Urothelium cell line (cell line): ENCODE data around the gene CFAP68.
A peak's percentile ranks its signal among the peaks of the same experiment; 100 is the strongest.
"Not testable (repeated sequence)": the region's sequence is repeated elsewhere in the genome, so short reads cannot be mapped to it uniquely, and the experiment has no call there.

Source experiments
- DNase-seq: peaks from one replicate; pipeline ENCODE4 v3.0.0; 2011; ENCODE audit warnings: low spot score, mixed read lengths
- FAIRE-seq: peaks from 2 replicates; lab custom pipeline; 2011; peaks lifted over from hg19 to GRCh38; lab: Jason Lieb, UNC

The CFAP68 gene

DNA sequence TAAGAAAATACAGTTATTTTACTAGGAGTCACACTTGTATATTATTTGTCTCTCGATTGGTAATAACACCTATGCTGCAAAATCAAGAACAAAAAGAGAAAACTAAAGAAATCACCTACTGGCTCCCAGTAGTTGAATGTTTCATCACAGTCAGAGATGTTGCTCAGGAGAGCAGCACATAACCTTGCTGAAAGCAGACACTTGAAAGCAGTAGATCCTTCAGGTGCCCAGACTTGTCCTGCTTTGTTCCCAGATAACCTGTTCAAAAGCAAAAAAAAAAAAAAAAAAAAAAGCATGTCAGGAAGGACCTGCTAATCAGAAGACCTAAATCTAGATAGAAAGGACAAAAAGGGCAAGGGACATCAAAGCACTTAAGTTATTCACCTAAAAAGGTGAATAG lies 9.2 kb upstream of the CFAP68 start:
- FAIRE-seq (no peak), DNase-seq (no peak)

DNA sequence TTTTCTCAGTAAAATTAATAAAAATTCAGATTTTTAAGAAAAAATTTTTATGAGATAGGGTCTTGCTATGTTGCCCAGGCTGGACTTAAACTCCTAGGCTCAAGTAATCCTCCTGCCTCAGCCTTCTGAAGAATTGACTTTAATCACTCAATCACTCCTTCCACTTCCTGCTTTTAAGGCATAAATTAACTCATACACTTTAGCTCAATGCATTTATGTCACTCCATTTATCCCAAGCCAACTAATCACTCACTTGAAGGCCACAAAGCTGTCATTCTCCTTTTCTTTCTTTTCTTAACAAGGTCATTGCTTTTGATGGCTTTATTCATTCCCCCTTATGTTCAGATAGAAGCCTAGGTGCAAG lies 8.8 kb upstream of the CFAP68 start:
- DNase-seq (no peak), FAIRE-seq (no peak)

DNA sequence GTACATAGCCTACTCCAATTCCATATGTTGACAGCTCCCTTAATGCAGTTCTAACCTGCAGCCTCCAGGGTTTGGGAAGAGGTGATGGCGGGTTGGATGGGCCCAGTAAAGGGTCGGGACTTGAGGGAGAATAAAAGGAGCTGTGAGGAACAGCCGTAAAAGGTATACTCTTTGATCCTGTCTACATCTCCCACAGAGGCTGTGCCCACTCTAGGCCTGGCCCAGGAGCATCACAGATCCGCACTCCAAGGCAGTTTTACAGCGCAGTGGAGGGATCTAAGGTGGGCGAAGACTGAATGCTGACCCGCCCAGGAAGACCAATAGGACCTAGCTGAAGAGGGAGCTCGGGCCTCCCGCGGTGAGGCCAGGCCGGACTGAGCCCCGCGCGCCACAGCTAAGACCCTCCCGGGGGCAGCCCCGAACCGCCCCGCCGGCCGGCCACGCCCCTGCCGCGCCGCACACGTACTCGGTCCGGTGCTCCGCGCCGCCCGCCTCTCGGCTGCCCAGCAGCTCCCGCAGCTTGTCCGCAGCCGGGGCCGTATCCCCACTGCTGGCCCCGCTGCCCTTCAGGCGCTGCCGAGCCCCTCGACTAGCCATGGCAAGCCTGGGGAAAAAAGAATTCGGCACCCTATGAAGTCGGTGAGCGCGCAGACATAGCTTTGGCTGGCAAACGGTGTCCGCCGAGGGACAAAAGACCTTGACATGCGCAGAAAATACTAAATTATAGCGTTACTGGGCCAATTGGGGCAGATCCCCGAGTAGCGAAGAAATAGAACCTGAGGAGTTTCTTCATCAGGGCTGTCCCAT lies 8.3 kb upstream of the CFAP68 start, which contains the start of gene ALG9:
Gene ALG9 (minus strand): TSS at position 696 of the 807 bp plus-strand sequence. CDS start 99 bp downstream, at position 597.
- DNase-seq, result peak; percentile 89
- FAIRE-seq, result peak; percentile 81

DNA sequence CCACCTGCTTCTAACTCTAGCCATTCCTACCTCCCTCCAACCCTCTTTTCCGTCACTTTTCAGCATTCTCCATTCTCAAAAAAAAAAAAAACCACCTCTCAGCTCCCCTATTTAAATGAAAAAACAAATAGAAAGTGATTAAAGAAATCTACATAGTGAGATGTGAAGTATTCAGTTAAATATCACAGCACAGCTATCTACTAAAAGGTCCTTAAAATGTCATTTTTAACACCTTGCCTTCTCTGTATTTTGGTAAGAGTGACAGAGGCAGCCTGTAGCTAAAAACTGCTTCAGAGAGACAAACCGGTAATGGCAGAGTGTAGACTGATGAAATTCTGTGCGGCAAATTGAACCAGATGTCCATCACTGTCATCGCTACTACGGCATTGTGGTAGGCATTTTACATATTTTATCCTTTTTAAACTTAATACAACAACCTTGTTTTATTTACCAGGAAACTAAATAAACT lies 7.6 kb upstream of the CFAP68 start:
- FAIRE-seq (peak; percentile 35), DNase-seq (no peak)

DNA sequence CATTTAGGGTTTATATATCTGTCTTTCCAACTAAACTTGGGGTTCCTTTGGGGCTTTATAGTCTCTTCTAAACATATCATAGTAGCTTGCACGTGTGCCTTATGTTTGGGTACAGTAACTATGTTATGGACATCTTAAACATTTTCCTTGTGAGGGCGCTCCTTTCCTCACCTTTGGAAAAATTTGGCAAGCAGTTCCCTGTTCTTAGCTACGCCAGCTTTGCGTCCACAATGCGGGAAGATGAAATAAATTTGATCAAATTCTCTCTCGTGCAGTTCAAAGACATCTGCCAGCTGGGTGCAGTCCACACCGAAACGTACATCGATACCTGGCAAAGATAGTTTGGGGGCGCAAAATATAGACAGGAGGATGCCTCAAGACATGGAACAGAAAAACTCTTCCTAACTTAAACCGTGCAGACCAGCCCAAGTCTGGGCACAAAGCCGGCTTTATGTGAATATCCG lies 924 bp upstream of the CFAP68 start:
- FAIRE-seq, result no peak
- no peak for DNase-seq

DNA sequence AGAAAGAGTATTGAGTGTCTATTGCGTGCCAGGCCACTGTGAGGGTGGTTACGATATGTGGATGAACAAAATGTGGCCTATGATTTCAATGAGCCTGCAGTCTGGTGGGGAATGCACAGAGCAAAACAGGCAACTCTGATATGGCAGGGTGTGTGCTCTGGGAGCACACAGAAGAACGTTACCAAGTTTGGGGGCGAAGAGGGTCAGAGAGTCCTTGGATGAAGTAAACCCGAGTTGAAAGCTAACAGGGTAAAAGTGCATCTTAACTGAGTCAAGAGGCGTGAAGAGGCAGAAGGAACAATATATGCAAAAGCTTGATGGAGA lies 258 bp downstream of the CFAP68 start:
- FAIRE-seq (no peak), DNase-seq (no peak)

DNA sequence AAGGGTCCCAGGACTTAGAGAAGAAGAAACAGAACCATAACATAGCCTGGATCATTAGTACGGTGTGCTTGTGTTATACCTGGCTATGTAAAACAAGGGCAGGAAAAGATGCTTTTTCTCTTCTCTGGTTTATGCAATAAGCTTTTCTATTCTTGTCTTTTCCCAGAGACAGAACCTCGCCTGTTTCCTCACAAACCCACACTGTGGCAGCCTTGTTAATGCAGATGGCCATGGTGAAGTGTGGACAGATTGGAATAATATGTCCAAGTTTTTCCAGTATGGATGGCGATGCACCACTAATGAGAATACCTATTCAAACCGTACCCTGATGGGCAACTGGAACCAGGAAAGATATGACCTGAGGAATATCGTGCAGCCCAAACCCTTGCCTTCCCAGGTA lies 2.9 kb downstream of the CFAP68 start:
- no peak for DNase-seq
- no peak for FAIRE-seq

DNA sequence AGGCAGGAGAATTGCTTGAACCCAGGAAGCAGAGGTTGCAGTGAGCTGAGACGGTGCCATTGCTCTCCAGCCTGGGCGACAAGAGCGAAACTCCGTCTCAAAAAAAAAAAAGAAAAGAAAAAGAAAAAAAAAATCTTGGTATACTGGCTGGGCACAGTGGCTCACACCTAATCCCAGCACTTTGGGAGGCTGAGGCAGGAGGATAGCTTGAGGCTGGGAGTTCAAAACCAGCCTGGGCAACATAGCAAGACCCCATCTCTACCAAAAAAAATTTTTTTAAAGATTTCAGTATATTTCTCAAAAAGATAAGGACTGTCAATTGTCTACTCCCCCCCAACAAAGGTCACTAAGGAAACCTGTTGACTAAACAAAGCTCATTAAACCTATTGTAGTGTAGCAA lies 5.7 kb downstream of the CFAP68 start:
- not testable (repeated sequence) for FAIRE-seq, DNase-seq

DNA sequence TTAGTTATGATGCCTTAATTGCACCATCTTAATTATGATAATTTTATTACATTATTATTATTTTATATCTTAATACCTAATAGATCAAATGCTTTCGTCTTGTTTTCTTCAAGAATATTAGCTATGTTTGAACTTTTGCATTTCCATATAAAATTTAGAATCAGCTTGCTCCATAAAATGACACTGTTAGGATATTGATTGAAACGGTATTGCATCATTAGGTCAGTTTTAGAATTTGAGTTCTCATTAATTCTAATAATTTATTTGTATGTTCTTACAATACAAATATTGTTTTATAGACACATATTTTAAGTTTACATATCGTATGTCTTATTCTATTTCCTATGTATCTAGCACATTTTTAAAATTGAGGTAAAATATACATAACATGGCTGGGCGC lies 6.7 kb downstream of the CFAP68 start:
- FAIRE-seq, result no peak
- no peak for DNase-seq

DNA sequence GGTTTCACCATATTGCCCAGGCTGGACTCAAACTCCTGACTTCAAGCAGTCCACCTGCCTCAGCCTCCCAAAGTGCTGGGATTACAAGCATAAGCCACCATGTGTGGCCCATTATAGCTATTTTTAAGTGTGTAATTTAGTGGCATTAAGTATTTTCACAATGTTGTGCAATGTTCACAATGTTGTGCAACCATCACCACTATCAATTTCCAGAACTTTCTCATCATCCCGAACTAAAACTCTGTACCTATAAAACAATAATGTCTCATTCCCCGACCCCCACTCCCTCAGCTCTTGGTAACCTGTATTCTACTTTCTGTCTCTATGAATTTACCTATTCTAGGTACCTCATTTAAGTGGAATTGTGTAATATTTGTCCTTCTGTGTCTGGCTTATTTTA lies 7.5 kb downstream of the CFAP68 start:
- FAIRE-seq (peak; percentile 80), DNase-seq (no peak)

DNA sequence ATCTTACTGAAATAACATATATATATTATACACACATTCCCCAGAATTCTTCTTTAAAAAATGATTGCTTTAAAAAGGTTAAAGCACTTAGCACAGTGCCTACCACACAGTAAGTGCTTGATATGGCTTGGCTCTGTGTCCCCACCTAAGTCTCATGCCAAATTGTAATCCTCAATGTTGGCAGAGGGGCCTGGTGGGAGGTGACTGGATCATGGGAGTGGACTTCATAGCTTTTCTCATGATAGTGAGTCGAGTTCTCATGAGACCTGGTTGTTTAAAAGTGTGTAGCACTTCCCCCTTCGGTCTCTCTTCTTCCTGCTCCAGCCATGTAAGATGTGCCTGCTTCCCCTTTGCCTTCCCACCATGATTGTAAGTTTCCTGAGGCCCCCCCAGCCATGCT lies 26.1 kb downstream of the CFAP68 start:
- FAIRE-seq (no peak), DNase-seq (no peak)

DNA sequence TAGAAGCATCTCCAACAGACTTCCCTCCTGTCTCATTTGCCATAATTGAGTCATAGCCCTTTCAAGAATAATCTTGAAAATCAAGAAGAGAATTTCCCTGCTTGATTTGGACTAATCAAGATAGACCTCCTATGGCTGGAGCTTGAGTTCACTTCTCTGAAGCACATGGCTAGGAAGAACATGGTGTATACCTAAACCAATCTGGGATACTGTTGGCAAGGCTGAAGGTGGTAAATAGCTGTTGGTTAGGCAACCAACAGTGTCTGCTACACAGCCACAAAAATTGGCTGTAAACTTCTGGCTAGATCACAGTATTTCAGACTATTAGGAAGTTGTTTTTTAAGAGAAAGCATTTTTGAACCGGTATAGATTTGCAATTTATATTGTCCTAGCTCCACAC lies 27.3 kb downstream of the CFAP68 start:
- DNase-seq, result no peak
- no peak for FAIRE-seq

DNA sequence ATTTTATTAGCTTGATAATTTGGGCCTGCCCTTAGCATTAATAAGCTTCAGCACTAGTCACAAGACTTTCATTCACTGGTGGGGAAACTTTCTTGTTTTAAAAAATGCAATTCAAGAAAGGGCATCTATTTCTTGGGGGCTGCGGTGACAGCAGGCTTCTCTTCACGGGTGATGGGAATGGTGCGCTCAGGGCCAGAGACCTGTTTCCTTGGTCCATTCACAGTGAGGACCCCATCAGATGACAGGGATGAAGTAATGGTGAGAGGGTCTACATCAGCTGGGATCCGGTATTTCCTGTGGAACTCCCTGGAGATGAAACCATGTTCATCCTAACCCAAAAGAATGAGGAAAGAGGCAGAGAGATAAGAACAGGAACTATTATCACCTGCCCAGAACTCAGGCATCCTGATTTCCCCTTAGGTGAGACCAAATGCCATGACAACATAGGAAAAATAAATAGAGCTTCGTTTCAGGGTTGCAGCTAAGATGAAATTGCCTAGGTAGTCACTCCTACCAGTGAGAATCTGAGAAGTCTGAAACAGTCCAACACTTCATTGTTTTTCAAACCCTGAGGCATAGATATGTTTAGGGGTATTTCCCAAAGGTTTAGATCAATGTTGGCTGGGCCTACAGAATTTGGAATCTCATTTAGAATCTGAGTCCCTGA lies 29.4 kb downstream of the CFAP68 start:
- DNase-seq (no peak), FAIRE-seq (no peak)

DNA sequence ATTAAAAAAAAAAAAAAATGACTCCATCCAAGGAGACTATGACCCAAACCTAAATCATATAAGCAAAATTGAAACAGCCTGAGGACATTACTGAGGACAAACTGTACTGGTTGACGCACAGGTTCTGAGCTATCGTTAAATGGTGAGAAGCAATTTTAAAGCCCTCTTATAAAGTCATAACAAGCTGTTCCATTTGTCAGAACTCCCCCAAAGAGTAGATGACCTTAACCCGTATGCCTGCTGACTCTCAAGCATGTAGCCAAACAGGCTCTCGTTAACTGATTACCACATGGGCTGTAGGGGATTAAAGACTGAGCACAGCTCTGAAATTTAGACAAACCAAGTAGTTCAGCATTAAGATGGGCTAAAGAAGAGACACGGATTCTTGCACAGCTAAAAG lies 30.0 kb downstream of the CFAP68 start:
- DNase-seq (no peak), FAIRE-seq (no peak)

DNA sequence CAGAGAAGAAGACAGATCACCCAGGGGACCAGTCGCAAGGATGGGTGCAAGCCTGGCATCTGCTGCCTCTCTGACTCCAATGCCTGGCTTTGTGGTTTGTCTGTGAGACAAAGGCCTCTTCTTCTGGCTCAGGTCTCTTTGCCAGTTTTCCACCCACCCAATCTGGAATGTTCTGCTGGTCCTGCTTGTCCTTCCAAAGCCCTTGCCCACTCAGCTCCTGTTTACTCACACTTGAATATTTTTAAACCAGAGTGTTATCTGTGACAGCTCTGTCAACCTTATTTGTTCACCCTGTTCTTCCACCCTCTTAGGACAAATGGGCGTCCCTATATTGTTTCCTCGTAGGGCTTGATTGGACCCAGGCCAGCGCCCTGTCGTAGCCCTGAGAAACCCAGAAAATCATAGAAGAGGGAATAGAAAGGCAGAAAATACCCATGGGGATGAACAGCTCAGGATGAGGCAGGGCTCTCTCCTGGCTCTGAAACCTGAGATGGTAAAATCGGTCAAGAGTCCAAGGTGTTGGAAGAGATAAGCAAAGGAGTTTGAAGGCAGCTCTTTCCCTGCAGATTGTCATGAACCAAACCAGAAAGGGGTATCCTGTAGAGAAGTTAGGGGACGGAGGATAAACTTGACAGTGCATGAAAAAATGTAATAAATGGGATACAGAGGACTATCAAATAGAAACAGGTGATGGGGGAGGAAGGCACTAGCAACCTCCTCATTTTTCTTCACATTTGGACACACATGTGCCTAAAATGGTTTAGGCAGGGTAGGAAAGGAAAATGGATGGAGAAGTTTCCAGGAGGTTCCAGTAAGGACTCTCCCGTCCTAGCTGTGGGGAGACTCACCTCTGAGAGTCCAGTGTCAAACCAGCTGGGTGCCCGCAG lies 31.6 kb downstream of the CFAP68 start:
- FAIRE-seq, result no peak

DNA sequence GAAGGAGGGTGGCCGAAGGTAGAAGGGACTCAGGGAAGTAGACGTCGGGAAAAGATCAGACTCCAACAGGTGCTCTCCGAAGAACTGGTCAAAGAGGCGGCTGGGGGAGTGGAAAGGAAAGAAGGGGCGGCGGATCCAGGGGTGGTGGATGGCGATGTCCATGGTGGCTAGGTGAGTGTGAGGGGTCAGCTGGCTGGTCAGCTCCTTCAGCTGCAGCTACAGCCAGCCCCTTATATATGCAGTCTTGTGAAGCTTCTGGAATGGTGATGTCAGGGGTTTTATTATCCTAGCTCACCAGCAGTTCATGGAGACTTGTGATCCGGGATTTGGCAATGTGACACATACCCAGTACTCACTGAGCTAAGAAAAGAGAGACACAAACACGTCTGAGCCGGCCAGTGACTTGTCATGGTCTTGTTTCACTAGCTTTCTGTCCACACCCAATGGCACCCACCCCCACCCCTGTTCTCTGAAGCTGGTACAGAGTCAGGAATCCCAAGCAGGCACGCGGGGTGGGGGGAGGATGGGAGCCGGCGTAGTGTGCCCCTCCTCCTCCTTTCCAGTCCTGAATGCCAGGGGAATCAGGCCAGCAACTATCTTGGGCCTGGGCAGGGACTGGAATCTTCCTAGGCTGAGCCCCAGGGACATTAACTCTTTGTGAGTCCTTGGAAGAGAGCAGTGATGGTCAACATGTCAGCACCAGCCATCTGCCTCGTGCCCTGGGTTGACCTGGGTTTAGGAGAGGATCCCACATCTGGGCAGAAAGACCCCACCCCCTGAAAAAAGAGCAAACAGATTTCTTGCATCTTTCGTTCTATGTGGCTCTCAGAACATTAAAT lies 32.4 kb downstream of the CFAP68 start, which contains the start of gene CRYAB:
Gene CRYAB (minus strand): TSS at position 208 of the 839 bp plus-strand sequence. CDS start 46 bp downstream, at position 162.
- peak; percentile 82 for DNase-seq
- peak; percentile 71 for FAIRE-seq

More for the DNA sequence above, 31.6 kb downstream of the CFAP68 start:
- DNase-seq, result peak; percentile 55

DNA sequence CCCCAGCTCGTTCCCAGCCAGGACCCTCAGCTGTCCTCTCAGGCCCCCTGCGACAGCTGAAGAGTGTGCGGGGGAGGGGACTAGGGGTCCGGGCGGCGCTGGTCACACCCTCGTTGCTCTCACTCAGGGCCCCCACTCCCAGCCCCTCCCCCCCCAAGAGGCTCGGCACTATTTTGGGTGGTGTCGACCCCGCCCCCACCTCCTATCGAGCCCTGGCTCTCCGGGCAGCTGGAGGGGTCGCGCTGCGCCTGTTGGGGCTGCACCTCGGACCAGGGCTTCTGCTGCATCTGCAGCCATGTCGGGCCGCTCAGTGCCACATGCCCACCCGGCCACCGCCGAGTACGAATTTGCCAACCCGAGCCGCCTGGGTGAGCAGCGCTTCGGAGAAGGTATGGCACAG lies 33.2 kb downstream of the CFAP68 start, which contains the start of gene HSPB2:
Gene HSPB2 (plus strand): TSS at position 200 of the 400 bp plus-strand sequence. CDS start 96 bp downstream, at position 296.
- FAIRE-seq, result peak; percentile 44
- DNase-seq, result no peak

DNA sequence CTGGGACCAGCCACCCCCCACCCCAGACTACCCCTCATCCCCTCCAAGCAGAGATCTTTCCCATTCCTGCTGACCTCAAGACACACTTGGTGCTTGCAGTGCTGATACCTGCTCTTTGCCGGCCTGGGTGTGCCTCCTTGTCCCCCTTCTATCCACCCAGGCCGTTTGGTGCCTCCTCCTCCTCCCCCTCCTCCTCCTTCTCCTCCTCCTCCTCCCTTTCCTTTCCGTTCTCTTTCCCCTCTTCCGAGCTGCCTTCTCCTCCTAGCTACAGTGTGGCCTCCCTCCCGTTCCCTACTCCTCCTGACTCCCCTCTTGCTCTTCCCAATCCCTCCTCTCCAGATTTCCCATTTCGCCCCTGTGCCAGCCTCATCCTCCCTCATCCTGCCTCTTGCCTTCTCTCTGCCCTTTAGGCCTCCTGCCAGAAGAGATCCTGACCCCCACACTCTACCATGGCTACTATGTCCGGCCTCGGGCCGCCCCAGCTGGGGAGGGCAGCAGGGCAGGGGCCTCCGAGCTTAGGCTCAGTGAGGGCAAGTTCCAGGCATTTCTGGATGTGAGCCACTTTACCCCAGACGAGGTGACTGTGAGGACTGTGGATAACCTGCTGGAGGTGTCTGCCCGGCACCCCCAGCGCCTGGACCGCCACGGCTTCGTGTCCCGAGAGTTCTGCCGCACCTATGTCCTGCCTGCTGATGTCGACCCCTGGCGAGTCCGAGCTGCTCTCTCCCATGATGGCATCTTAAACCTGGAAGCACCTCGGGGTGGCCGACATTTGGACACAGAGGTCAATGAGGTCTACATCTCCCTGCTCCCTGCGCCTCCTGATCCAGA lies 33.9 kb downstream of the CFAP68 start:
- FAIRE-seq, result peak; percentile 91
- DNase-seq, result no peak

DNA sequence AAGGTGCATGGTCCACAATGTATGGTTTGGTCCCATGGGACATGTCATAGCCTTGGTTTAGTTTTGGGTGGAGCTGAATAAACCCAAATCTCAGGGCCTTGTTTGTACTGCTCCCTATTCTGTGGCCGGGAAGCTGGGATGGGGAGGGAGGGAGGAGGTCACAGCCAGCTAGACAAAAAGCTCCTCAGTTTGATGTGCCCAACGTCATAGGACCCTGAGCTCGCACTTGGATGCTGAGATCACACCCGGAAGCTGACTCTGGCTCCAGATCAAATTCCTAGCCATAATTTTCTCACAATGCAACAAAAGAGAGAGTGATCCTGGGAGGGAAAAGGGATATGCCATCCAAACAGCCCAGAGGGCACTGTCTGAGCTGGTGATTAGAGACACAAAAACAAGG lies 34.7 kb downstream of the CFAP68 start:
- FAIRE-seq, result peak; percentile 13
- peak; percentile 73 for DNase-seq
